BLaER1 (cell line): Measurements from ENCODE around the gene KIF26B.

Source experiments
- H3K27ac ChIP-seq: shearing (Covaris generic); formaldehyde crosslinking; 2 replicates; pipeline ENCODE4 v1.8.1; 2022
- H3K27me3 ChIP-seq: shearing (Covaris generic); formaldehyde crosslinking; 2 replicates; pipeline ENCODE4 v1.8.1; 2022
- H3K36me3 ChIP-seq: shearing (Covaris generic); formaldehyde crosslinking; 2 replicates; pipeline ENCODE4 v1.8.1; 2022
- H3K4me1 ChIP-seq: shearing (Covaris generic); formaldehyde crosslinking; 2 replicates; pipeline ENCODE4 v1.8.1; 2022
- H3K4me2 ChIP-seq: shearing (Covaris generic); formaldehyde crosslinking; 2 replicates; pipeline ENCODE4 v1.8.1; 2022
- H3K4me3 ChIP-seq: shearing (Covaris generic); formaldehyde crosslinking; 2 replicates; pipeline ENCODE4 v1.8.1; 2022
- H3K9ac ChIP-seq: shearing (Covaris generic); formaldehyde crosslinking; 2 replicates; pipeline ENCODE4 v1.8.1; 2022
- H3K9me3 ChIP-seq: shearing (Covaris generic); formaldehyde crosslinking; 2 replicates; pipeline ENCODE4 v1.8.1; 2022
- H4K20me1 ChIP-seq: shearing (Covaris generic); formaldehyde crosslinking; 2 replicates; pipeline ENCODE4 v1.8.1; 2022
- Cebpa-rat ChIP-seq: shearing (Covaris generic); IDR thresholded peaks from 2 replicates; pipeline ENCODE4 v1.8.1; 2022

Gene KIF26B

DNA sequence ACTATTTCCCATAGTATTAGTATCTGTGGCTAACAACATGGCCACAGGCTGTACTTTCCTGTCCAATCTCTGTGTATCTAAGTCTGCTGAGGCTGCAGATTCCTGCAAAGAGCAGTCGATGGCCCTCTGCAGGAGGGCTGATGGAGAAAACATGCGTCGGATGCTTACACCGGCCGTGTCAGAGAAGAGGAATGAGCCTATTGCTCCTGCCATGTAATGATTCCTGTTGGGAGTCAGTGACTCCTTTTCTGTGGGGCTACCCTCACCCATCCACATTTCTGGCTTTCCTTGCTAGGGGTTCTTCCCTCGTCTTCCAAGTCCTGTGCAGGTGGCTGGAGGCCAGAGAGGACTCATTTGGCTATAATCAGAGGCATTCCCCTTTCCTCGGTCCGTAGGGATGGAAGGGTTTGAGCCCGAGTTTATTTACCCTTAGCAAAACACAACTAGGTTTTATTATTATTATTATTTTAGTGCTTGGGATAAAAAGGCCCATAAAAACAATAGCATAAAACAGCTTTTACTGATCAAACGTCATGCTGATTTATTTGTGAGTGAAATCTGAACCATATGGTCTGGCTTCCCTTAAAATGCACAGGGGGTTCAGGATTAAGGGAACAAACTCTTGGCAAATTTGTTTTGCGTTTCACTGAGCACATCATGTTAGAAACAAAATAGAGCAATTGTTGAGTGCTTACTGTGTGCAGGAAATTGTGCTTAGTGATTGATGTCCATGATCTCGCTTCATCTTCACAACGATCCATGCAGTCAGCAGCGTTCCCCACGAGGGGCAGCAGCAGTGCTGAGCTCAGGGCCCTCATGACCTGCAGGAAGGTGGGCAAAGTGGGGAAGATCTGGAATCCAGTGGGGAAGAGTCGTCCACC is 70.8 kb downstream of the KIF26B start:
- no peaks in the 10 kb centered on the region for H3K36me3 ChIP-seq
- H4K20me1 ChIP-seq: no peaks in the 10 kb centered on the region
- no peaks in the 10 kb centered on the region for H3K27me3 ChIP-seq
- H3K4me3 ChIP-seq: no peak overlapping the region
- no peak overlapping the region for H3K4me2 ChIP-seq
- no peak for TF ChIP-seq Cebpa-rat
- no peak overlapping the region for H3K9ac ChIP-seq
- no peak overlapping the region for H3K27ac ChIP-seq
- H3K9me3 ChIP-seq: no peaks in the 10 kb centered on the region
- H3K4me1 ChIP-seq: no peaks in the 10 kb centered on the region

DNA sequence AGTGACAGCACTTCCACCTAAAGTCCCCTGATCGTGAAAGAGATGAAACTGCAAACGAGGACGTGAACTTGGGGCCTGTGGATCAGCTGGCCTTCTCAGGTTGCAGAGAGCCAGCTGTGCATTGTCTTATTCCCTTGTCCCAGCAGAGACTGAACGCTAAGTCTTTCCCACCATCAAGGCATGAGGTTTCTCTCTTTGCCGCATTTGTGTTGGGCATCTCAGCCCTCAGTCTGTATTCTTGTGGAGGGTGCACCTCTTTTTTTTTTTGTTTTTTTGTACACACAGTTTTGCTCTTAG is 71.4 kb downstream of the KIF26B start:
- H3K9ac ChIP-seq: no peak overlapping the region
- H3K36me3 ChIP-seq: no peaks in the 10 kb centered on the region
- H3K4me3 ChIP-seq: no peak overlapping the region
- H3K27me3 ChIP-seq: no peaks in the 10 kb centered on the region
- H3K27ac ChIP-seq: no peak overlapping the region
- H4K20me1 ChIP-seq: no peaks in the 10 kb centered on the region
- TF ChIP-seq Cebpa-rat: no peak
- H3K9me3 ChIP-seq: no peaks in the 10 kb centered on the region
- H3K4me1 ChIP-seq: no peaks in the 10 kb centered on the region
- H3K4me2 ChIP-seq: no peak overlapping the region

DNA sequence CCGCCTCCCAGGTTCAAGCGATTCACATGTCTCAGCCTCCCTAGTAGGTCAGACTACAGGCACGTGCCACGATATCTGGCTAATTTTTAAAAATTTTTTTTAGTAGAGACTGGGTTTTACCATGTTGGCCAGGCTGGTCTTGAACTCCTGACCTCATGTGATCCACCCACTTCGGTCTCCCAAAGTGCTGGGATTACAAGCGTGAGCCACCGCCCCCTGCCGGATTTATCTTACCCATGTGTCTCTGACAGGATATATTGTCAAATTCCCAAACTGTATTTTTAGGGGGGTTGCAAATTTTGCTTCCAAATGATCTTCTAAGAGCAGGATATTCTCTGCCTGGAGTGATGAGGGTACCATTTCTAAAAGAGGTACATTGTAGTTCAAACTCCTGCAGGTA is 74.3 kb downstream of the KIF26B start:
- H3K9me3 ChIP-seq: no peaks in the 10 kb centered on the region
- H3K4me3 ChIP-seq: no peak overlapping the region
- H3K36me3 ChIP-seq: no peaks in the 10 kb centered on the region
- H3K27me3 ChIP-seq: no peaks in the 10 kb centered on the region
- H4K20me1 ChIP-seq: no peaks in the 10 kb centered on the region
- TF ChIP-seq Cebpa-rat: no peak
- H3K9ac ChIP-seq: no peak overlapping the region
- H3K27ac ChIP-seq: no peak overlapping the region
- no peak overlapping the region for H3K4me2 ChIP-seq
- H3K4me1 ChIP-seq: no peaks in the 10 kb centered on the region

DNA sequence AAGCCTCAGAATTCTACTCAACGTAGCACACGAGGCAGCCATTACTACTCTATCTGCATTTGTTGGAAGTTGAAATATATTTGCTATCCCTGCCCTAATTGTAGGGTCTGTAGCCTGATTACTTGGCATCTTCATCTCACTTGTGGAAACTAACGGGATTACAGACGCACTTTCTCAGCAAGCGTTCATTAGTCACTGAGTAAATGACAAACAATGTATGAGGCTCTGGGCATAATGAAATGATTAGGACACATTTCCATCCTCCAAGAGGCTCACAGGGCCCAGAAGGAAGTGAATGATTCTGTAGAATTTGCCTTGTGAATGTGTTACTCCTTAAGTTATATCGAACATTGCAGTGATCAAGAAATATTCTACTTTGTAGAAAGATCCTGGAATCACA is 78.1 kb downstream of the KIF26B start:
- TF ChIP-seq Cebpa-rat: no peak
- no peak overlapping the region for H3K27ac ChIP-seq
- no peak overlapping the region for H3K4me2 ChIP-seq
- H3K9ac ChIP-seq: no peak overlapping the region
- H3K9me3 ChIP-seq: no peaks in the 10 kb centered on the region
- H3K36me3 ChIP-seq: no peaks in the 10 kb centered on the region
- no peaks in the 10 kb centered on the region for H3K27me3 ChIP-seq
- H3K4me3 ChIP-seq: no peak overlapping the region
- no peaks in the 10 kb centered on the region for H4K20me1 ChIP-seq
- peaks cover 5% of the 10 kb centered on the region for H3K4me1 ChIP-seq

DNA sequence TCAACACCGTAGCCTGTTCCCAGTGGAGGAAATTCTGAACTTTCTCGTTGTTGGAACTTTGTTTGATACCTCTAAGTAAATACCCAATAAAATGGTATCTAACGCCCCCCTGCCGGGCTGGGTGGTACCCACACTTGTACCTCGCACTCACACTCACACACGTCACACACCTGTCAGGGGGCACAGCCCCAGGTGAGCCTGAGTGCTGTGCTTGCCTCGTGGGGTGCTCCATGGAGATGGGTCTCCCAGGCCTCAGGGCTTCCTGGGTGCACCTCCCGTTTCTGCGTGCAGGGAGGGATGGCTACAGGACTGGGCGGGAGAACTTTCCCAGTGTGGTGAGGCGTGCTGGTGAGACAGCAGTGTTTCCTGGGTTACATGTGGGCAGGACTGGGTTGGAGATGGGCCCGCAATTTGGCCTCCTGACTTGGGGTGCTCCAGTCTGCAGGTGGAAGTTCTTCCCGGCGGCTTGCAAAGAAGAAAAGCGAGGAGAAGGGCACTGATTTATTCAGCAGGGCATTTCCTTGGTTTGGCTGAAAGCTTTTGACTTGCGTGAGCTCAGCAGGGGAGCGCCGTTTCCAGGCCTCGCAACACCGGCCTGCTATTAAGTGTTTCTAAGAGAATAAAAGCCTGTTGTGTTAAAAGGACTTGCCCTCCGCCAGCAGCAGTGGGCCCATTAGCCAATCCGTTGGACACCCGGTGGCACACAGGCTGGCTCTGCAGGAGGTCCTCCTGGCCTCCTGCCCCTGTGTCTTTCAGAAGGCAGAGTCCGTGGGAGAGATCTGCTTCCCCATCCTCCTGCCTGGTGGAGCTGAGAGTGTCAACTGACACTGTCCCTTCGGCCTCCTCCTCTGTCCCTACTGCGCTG is 79.7 kb downstream of the KIF26B start:
- no peak overlapping the region for H3K4me2 ChIP-seq
- H3K4me1 ChIP-seq: peaks cover 5% of the 10 kb centered on the region
- H4K20me1 ChIP-seq: no peaks in the 10 kb centered on the region
- no peak overlapping the region for H3K9ac ChIP-seq
- H3K4me3 ChIP-seq: no peak overlapping the region
- TF ChIP-seq Cebpa-rat: no peak
- no peaks in the 10 kb centered on the region for H3K9me3 ChIP-seq
- H3K36me3 ChIP-seq: no peaks in the 10 kb centered on the region
- no peak overlapping the region for H3K27ac ChIP-seq
- no peaks in the 10 kb centered on the region for H3K27me3 ChIP-seq

DNA sequence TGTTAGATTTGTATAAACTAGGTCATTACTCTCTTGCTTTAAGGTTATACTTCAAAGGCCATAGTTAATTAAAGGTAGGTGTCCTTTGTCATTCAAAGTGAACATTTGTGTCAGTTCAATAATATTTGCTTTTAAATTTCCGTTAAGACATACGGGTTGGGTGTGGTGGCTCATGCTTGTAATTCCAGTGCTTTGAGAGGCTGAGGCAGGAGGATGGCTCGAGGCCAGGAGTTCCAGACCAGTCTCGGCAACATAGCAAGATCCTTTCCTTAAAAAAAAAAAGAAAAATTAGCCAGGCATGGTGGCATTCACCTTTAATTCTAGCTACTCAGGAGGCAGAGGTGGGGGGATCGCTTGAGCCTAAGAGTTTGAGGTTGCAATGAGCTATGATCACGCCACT is 80.4 kb downstream of the KIF26B start:
- H3K36me3 ChIP-seq: no peaks in the 10 kb centered on the region
- no peaks in the 10 kb centered on the region for H3K9me3 ChIP-seq
- no peak overlapping the region for H3K4me3 ChIP-seq
- H4K20me1 ChIP-seq: no peaks in the 10 kb centered on the region
- H3K9ac ChIP-seq: no peak overlapping the region
- H3K4me1 ChIP-seq: peaks cover 10% of the 10 kb centered on the region
- no peak for TF ChIP-seq Cebpa-rat
- no peak overlapping the region for H3K27ac ChIP-seq
- no peak overlapping the region for H3K4me2 ChIP-seq
- H3K27me3 ChIP-seq: no peaks in the 10 kb centered on the region

DNA sequence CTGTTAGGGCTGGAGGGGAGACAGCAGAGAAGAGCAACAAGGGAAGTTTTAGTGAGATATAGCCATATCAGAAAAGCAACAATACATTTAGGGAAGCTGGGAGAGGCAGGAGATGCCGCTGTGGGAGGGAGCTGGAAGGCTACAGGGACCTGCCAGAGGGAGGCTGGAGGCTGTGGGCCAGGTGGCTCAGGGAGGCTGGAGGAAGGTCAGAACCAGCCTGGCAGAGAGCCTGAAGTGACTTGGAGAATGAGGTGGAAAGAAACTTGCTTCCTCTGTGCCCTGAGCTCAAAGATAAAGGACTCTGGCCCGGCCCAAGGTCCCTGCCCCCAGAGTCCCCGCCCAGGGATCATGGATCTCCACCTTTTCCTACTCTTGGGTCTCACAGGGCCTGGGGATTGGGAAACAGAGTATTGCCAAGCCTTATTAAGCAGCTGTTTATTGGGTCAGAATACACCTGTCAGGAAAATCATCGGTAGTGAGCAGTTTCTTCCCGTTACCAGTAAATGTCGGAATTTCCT is 85.9 kb downstream of the KIF26B start:
- no peaks in the 10 kb centered on the region for H4K20me1 ChIP-seq
- no peaks in the 10 kb centered on the region for H3K9me3 ChIP-seq
- no peaks in the 10 kb centered on the region for H3K27me3 ChIP-seq
- H3K4me3 ChIP-seq: no peak overlapping the region
- no peak for TF ChIP-seq Cebpa-rat
- H3K4me2 ChIP-seq: no peak overlapping the region
- peaks cover 10% of the 10 kb centered on the region for H3K4me1 ChIP-seq
- no peak overlapping the region for H3K27ac ChIP-seq
- no peak overlapping the region for H3K9ac ChIP-seq
- no peaks in the 10 kb centered on the region for H3K36me3 ChIP-seq

DNA sequence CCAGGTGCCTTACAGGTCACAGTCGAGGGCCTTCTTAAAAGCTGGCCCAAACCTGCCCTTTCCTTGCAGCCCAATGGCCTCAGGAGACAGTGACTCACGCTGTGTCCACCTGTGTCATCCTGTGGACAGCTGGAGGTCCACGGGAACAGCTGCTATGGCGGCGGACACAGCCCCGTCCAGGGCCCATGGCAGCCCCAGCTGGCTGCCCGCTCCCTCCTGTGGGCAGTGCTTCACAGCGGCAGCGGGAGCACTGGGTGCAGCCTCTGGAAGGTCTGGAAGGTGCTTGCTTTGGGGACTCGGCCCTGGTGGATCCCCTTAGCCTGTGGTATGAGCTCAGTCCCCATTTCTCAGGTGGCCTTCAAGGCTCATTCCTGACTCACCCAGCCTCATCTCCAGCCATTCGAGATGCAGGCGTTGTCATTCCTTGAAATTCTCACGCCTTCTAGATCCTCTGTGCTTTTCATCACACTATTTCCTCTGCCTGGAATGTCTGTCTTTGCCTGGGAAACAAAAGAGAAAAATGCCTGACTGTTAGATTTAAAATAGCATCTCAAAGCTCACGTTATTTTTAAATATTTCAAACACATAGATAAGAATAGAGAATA is 86.8 kb downstream of the KIF26B start:
- H3K27ac ChIP-seq: no peak overlapping the region
- no peak overlapping the region for H3K4me3 ChIP-seq
- no peaks in the 10 kb centered on the region for H3K27me3 ChIP-seq
- no peak overlapping the region for H3K4me2 ChIP-seq
- no peaks in the 10 kb centered on the region for H3K9me3 ChIP-seq
- H3K9ac ChIP-seq: no peak overlapping the region
- TF ChIP-seq Cebpa-rat: no peak
- H3K36me3 ChIP-seq: no peaks in the 10 kb centered on the region
- no peaks in the 10 kb centered on the region for H4K20me1 ChIP-seq
- peaks cover 10% of the 10 kb centered on the region for H3K4me1 ChIP-seq

DNA sequence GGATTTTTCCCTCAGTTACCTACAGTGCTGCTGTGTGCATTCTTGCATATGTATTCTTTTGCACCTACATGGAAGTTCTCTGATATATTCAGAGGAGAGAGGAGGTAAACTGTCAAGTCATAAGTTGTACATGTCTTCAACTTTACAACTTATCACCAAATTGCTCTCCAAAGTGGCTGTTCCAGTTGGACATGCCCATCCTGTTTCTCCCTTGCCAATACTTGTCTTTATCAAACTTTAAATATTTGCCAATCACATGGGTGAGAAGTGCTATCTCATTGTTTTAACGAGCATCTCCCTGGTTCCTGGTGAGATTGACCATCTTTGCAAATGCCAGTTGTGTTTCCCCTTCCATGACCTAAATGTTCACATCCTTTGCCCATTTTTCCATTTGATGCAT is 88.2 kb downstream of the KIF26B start:
- H3K4me1 ChIP-seq: peaks cover 5% of the 10 kb centered on the region; the same call in 1 of the 2 replicates
- no peak overlapping the region for H3K27ac ChIP-seq
- TF ChIP-seq Cebpa-rat: no peak
- H3K4me2 ChIP-seq: no peak overlapping the region
- no peaks in the 10 kb centered on the region for H4K20me1 ChIP-seq
- H3K36me3 ChIP-seq: no peaks in the 10 kb centered on the region
- no peak overlapping the region for H3K9ac ChIP-seq
- H3K9me3 ChIP-seq: no peaks in the 10 kb centered on the region
- H3K27me3 ChIP-seq: no peaks in the 10 kb centered on the region
- H3K4me3 ChIP-seq: no peak overlapping the region
